GM21381 (cell line): ENCODE data around the gene ZNF606.
A peak's percentile ranks its signal among the peaks of the same experiment; 100 is the strongest.

Source experiments
- ATAC-seq: cut with Tn5 transposase; IDR thresholded peaks from one replicate; pipeline ENCODE4 v1.9.1; 2021; ENCODE audit warnings: mild to moderate bottlenecking, moderate library complexity; ENCODE audit not compliant: unreplicated experiment

ZNF606 gene

GRCh38 chr19:58002384-58003173 is at the start of gene ZNF606:
TSS of gene ZNF606 (minus strand) at chr19:58002820. CDS start at chr19:58001319, 1,501 bp downstream.
- peak; percentile 97 for ATAC-seq

DNA sequence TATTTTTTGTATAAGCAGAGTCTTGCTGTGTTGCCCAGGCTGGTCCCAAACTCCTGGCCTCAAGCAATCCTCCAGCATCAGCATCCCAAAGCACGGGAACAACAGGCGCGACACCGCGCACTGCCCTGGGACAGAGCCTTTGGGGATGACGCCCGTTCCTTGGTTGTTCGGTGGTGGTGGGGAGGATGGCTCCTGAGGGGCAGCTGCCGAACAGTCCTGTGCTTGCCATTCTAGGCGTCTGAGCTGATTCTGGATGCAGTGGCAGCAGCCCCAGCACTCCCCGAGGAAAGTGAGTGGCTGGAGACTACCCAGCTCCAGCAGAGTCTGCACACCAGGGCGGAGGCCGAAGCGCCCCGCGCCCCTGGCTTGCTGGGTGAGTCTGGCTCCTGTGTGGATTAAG is 49.6 kb upstream of the ZNF606 start:
- ATAC-seq = no peak

- ATAC-seq = no peak
Measured at GRCh38 chr19:58047672-58048071, 45.1 kb upstream of the ZNF606 start.

- no peak for ATAC-seq
Measured at GRCh38 chr19:58046856-58047255, 44.2 kb upstream of the ZNF606 start.

DNA sequence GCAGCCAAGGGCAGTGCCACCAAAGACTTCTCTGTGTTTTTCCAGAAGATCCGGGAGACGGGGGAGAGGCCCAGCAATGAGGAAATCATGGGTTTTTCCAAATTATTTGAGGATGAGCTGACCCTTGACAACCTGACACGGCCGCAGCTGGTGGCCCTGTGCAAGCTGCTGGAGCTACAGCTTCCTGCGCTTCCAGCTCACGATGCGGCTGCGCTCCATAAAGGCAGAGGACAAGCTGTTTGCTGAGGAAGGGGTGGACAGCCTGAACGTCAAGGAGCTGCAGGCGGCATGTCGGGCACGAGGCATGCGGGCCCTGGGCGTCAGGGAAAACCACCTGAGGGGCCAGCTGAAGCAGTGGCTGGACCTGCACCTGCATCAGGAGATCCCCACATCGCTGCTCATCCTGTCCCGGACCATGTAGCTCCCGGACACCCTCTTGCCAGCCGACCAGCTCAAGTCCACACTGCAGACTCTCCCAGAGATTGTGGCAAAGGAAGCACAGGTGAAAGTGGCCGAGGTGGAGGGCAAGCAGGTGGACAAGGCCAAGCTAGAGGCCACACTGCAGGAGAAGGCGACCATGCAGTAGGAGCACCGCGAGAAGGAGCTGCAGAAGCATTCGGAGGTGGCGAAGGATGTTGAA is 42.9 kb upstream of the ZNF606 start:
- ATAC-seq = no peak

DNA sequence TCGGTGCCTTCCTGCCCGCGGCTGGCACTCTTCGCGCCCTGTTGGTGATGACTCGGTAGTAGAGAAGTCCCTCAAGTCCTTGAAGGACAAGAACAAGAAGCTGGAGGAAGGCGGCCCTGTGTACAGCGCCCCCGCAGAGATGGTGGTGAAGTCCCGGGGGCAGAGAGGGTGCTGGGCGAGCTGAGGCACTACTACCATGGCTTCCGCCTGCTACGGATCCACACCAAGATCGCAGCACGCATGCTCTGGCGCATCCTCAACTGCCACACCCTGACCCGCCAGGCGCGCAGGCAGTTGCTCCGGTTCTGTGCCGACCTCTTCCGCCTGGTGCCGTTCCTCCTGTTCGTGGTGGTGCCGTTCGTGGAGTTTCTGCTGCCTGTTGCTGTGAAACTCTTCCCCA is 42.3 kb upstream of the ZNF606 start:
- ATAC-seq = no peak

DNA sequence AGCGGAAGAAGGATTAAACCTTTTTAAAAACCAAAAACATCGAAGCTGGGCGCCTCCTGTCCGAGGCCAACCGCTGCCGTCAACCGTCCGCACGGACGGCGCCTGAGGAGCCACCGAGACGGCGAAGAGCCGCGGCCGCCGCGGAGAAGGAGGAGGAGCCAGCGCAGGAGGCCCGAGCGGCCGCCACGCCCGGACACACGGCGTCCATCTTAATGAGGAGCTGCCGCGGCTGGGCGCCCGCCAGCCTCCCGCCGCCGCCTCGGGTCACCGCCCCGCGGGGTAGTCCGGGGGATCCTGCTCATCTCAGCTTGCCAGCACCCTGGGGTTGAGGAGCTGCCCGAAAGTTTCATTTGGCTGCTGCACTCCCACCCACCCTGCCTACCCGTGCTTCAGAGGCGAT is 41.8 kb upstream of the ZNF606 start:
- no peak for ATAC-seq

DNA sequence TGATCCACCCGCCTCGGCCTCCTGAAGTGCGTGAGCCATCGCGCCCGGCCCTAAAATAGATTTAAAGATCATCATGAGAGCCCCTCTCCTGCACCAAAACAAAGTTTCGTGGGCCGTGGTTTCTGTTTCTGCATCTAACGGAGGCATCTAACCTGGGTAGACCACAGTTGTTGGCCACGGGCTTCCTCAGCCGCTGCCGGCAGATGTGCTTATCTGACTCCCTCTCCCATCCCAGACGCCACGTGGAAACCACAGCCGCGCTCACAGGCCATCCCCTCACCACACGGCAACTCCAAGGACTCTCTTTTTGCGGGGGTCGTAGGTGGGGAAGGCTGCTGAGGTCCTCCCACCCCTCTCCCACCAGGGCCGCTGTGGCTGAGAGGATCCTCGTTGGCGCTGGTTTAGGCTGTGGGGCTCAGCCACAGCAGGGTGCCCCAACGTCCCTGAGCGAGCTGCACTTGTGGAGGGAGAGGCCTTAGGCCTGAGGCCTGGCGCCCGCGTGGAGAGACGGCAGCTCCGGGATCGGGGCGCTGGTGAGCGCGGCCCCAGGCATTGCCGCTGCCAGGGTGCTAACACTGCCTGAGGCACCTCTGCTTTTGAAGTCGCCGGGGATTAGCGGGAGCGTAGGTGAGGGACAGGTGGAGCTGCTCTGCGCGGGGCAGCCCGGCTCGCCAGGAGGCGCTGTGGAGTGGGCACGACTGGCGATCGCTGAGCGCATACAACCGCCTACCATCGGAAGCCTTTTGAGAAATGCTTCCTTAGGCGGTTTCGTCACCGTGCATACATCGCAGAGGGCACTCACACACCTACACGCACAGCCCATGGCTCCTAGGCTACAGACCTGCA is 40.1 kb upstream of the ZNF606 start:
- no peak for ATAC-seq

- ATAC-seq = no peak
Measured at GRCh38 chr19:58040751-58041525, 38.3 kb upstream of the ZNF606 start.

DNA sequence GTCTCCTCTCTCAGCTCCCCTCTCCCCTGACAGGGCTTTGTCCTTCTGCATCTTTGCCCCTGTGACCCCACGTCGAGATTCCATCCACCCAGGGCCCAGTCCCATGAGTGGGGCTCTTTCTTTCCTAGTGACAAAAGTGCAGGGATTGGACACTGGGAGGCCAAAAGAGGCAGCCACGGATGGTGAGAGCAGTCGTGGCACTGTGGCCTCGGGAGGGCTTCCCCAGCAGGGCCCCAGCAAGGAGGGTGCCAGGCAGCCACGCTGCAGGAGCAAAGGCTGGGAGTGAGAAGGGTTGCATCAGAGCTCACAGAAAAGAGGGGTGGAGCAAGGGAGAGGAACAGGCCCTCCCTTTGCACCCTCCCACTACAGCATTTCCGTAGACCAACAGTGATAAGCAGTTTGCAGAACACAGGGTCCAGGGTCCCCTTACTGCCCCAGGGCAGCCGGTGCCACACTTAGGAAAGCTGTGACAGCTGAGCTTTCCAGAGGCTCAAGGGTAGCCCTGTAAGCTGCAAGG is 36.1 kb upstream of the ZNF606 start:
- ATAC-seq = no peak

DNA sequence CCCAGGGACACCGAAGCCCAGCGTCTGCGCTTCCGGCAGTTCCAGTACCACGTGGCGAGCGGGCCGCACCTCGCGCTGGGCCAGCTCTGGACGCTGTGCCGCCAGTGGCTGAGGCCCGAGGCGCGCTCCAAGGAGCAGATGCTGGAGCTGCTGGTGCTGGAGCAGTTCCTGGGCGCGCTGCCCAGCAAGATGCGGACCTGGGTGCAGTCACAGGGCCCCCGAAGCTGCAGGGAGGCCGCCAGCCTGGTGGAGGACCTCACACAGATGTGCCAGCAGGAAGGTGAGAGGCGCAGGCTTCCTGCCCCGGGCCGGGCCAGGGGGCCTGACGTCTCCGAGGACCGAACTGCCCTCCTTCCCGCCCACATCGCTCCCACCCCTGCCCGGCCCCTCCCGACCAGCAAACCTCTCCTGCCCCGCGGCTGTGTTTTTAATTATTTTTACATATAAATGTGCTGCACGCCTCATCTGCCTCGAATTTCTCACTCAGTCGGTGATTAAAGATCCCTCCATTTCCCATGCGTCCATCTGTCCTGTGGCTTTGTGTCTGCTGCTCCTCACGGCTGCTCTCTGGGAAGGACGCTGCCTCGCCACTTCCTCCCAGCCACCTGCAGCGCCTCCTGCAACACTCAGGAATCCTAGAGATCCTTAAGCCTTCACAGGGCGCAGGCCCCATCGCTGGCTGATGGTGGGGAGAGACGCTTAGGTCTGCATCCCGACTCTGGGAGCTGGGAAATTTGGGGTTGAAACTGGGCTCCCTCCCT is 35.5 kb upstream of the ZNF606 start:
- ATAC-seq = no peak

DNA sequence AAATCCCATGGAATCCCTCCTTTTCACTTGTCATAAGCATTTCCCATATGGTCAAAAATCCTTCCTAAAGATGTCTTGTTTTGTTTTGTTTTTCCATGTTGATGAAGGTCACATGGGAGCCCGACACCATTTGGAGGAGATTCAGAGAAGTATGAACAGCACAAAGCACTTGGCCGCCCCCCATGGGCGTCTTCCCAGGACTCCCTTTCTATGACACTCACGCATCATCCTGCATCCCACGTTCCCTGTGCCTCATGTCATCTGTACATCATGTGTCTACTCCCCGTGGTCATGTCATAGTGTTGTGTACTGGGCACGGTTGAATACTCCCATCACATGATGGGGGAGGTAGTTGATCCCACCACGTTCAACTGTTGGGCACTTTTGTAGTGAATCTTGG is 33.2 kb upstream of the ZNF606 start:
- ATAC-seq = no peak

GRCh38 chr19:58034477-58034793 is 31.8 kb upstream of the ZNF606 start:
- ATAC-seq = no peak

- no peak for ATAC-seq
Measured at GRCh38 chr19:58033741-58034476, 31.3 kb upstream of the ZNF606 start, which contains the start of gene ZSCAN1. TSS of gene ZSCAN1 (plus strand) at chr19:58034025. CDS start at chr19:58037837, 3,812 bp downstream.

GRCh38 chr19:58024661-58025060 is 22.0 kb upstream of the ZNF606 start:
- no peak for ATAC-seq

GRCh38 chr19:58022283-58022660 is 19.7 kb upstream of the ZNF606 start:
- ATAC-seq = no peak

DNA sequence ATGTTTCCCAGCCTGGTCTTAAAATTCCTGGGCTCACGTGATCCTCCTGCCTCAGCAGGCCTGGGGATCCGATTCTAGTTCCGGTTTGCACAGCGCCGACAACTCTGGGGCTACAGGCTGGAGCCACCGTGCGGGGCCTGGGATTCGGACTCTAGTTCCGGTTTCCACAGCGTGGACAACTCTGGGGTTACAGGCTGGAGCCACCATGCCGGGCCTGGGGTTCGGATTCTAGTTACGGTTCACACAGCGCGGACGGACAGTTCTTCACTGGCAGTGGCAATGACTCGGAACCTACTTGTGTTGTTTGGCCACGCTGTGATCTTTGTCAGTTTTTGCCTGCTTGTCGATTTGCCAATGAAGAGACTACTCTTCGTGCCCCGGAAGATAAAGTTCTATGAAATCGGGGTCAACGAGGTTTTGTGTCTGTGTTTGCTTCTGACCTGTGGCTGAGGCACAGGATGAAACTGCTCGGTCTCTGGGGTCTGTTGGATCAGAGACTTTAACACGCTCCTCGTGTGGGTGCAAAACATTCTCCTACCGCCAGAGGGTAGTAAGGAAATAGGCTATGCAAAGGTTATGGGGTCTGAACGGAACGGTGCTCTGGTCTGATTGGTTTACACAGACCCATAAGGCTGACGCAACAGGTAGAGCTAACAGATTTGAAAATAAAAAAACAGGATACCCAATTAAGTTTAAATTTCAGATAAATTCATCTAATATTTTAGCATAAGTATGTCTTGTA is 19.1 kb upstream of the ZNF606 start:
- ATAC-seq = no peak

DNA sequence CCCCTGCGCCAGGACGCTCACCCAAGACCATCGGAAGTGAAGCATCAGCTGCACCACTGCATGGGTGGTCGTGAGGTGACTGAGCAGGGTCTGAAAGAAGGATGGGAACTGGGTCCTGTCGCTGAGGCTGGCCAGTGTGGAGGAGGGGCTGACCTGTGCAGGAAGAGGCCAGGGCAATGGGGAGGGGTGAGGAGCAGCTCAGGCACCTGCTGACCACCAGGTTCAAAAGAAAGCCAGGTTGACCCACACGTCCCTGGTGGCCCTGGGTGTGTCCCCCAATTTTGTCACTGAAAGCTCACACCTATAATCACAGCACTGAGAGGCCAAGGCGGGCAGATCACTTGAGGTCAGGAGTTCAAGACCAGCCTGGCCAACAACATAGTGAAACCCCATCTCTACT is 17.5 kb upstream of the ZNF606 start:
- ATAC-seq = no peak

GRCh38 chr19:58014141-58014540 is 11.5 kb upstream of the ZNF606 start:
- no peak for ATAC-seq
